ENCODE data around the gene MARK4.
"Not testable (repeated sequence)": the region's sequence is repeated elsewhere in the genome, so short reads cannot be mapped to it uniquely, and the experiment has no call there.

Gene MARK4

DNA sequence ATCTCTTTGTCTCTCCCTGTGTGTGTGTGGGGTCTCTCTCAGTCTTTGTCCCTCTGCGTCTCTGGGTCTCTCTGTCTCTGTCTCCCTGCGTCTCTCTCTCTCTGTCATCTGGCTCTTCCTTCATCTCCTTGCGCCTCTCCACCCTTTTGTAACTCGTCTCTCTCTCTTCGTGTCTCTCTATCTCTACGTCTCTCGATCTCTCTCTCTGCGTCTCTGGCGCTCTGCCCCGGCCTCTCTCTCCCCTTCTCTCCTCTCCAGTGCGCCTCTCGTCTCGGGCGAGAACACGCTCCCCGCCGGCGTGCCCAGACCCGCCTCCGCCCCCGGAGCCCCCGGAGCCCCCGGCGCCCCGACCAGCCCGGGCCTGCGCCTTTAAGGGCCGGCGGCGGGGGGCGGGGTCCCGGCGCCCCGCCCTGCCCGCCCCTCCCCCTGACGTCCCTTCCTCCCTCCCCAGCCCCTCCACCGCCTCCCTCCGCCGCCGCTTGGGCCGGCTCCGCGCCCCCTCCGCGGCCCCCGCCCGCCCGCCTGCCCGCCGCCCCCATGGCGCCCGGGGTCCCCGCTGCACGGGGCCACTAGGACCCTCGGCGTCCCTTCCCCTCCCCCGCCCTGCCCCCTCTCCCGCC, at the start of gene MARK4:
Gene MARK4 (plus strand): TSS at position 440 of the 620 bp plus-strand sequence. CDS start 318 bp downstream, outside the sequence.
- peak in 1 of 2 donors; percentile 25 for DNase-seq (ENCODE audit: low read depth in 2 of 2, low spot score in 1 of 2)

DNA sequence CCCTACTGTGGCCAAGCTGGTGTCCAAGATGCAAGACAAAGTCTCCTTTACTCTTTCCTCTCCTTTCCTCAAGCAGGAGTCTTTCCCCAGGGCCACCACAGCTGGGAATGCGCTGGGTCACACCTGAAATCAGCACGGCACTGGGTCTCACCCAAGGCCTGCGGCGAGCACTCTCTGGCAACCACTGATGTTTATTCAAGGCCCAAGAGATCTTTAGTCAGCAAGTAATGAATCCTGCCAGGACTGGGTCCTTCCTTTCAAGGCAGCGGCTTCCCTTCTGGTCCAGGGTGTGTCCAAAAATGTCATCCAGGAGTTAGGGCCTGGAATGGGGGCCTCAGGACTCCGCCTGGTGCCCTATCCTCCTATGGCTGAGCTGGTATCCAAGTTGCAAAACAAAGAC, 48.4 kb upstream of the MARK4 start:
- DNase-seq (ENCODE audit: low read depth in 2 of 2, low spot score in 1 of 2), result no peak

DNA sequence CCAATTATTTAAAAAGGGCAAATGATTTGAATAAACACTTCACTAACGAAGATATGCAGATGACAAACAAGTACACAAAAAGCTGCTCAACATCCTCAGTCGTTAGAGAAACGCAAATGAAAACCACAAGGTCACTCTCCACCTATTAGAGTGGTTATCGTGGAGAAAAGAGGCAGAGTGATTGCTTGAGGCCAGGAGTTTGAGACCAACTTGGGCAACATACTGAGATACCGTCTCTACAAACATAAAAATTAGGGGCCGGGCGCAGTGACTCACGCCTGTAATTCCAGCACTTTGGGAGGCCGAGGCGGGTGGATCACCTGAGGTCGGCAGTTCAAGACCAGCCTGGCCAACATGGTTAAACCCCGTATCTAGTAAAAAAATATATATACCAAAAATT, 45.3 kb upstream of the MARK4 start:
- no peak for DNase-seq (ENCODE audit: low read depth in 2 of 2, low spot score in 1 of 2)

DNA sequence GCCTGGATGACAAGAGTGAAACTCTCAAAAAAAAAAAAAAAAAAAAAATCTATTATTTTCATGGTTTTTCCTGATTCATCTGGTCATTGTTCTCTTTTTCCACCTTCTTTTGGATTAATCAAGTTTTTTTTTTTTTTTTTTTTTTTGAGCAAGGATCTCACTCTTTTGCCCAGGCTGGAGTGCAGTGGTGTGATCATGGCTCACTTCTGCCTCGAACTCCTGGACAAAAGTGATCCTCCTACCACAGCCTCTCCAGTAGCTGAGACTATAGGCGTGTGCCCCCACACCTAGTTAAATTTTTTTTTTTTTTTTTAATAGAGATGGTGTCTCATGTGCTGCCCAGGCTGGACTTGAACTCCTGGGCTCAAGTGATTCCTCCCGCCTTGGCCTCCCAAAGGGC, 44.7 kb upstream of the MARK4 start:
- no peak for DNase-seq (ENCODE audit: low read depth in 2 of 2, low spot score in 1 of 2)

DNA sequence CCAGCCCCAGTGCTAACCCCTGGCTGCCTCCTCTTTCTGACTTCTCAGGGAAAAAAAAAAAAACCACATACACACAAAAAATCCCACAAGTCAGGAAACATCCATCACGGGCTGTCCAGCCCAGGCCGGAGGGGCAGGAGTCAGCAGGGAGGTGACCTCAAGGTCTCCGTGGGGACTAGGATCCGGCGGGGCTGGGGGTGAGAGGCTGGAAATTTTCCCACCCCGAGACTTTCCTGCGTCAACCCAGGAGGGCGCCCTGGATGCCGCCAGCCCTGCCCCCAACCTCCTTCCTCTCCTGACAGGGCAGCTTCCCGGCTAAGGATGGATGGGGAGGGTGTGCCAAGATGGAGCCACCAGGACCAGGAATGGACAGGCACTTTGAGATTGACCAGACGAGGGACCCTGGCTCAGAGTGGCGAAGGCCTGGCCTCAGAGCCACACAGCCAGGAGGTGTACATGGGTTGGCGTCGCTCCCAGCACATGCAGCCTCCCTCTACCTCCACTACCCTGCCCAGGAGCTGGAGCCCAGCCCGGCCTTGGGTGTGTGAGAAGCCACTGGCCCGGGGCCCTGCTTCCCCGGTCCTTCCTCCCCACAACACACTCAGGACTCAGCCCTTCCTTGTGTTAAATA, 39.2 kb upstream of the MARK4 start:
- DNase-seq (ENCODE audit: low read depth in 2 of 2, low spot score in 1 of 2), result no peak

DNA sequence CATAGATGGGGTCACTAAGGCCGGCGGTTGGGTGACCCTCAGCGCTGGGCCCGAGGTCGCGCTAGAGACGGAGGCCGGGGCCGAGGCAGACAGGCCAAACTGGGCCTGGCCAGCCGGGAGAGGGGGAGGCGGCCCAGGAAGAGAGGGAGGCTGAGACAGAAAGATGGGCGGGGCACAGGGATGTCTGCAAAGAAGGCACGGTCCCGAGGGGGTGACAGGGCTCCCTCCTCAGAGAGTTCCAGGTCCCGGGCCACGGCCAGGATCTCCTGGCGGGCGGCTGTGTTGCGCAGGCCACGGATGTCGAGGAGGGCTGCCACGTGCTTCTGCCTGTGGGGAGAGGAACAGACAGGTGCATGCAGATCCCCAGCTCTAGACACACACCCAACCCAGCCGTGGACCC, 38.0 kb upstream of the MARK4 start:
- DNase-seq (ENCODE audit: low read depth in 2 of 2, low spot score in 1 of 2), result no peak

DNA sequence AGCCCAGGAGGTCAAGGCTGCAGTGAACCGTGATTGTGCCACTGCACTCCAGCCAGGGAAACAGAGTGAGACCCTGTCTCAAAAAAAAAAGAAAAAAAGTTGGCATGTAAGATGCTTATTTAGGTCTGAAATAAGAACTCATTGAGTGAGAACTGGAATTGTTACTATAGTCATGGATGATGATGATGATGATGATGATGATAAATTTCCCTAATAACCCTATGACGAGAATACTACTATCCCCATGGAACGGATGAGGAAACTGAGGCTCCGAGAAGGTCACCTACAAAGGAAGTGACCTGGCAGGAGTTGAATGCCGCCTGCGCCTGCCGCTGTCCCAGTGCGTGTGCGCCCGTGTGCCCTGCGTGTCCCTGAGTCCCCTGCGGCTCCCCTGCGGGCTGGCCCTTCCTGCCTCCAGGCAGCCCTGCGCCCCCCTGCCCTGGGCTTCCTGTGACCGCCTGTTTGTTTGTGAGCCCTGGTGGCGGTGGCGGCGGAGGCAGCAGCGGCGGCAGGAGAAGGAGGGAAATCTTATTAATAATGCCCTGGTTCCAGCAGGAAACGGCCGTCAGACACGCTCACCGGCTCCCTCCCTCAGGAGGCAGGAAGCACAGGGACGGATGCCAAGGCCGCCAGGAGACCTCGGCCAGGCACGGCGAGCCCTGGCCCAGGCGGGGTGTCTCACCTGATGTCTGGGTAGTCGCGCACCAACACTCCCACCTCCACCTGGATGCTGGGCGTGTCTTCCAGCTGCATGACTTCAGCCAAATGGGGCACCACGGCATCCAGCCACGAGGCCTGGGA, 35.5 kb upstream of the MARK4 start:
- DNase-seq (ENCODE audit: low read depth in 2 of 2, low spot score in 1 of 2), result no peak

DNA sequence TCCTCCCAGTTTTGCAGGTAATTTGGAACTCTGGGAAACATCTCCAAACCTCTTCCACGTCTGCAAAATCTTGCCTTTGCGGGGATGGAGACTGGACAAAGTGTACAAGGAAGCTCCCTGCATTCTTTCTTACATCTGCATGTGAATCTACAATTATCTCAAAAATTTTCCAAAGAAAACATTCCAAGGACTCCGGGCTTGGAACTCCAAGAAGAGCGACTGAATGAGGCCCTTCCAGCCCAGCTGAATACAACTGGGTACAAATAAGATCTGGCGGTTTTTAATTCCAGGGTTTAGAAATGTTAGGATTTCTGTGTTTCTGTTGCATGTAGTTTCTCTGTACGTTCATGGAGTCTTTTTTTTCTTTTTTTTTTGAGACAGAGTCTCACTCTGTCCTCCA, 34.4 kb upstream of the MARK4 start:
- DNase-seq (ENCODE audit: low read depth in 2 of 2, low spot score in 1 of 2), result no peak

DNA sequence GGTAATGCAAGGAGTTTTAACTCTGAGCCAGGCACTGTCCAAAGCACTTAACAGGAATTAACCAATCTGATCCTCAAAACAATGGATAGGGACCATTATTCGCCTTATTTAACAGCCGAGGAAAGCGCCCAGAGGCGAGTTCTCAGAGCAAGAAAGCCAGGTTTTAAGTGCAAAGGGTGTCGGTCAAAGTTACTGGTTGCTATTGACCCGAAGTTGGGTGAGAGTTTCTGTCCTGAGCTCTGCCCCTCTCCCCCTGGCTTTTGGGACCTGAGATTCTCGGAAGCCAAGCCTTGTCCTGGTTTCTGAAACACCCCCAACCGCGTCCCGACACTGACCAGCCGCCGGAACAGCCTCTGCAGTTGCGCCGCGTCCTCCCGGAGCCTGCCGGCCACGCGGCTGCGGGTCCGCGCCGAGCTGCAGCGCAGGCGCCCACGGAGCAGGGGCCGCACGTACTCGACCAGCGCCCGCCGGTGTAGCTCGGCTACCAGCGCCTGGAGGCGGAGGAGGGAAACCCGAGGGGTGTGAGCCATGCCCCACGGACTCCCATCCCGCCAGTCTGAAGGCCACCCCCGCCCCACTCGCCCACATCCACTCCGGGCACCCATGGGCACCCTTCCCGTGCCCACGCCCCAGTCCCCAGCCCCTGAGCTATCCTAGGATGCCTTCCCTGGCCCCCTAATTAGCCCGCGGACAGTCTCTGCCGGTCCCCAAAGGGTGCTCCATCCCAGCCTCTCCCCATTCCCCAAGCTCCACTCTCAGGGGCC, 33.7 kb upstream of the MARK4 start:
- no peak for DNase-seq (ENCODE audit: low read depth in 2 of 2, low spot score in 1 of 2)

DNA sequence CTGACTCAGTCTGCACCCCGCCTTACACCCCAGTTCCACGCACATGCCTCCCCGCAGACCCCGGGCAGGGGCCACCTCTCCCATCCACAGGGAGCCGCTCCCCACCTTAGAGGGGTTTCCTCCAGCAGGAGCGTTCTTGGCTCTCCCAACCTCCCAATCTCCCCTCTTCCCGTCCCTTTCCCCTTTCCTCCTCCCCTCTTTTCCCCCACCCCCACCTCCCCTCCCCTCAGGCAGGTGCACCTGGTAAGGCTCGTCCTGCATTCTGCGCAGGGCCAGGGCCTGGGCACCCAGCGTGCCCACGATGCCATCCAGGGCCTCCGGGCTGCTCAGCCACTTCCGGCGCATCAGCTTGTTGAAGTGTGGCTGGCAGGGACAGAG, 33.1 kb upstream of the MARK4 start:
- DNase-seq (ENCODE audit: low read depth in 2 of 2, low spot score in 1 of 2), result no peak

DNA sequence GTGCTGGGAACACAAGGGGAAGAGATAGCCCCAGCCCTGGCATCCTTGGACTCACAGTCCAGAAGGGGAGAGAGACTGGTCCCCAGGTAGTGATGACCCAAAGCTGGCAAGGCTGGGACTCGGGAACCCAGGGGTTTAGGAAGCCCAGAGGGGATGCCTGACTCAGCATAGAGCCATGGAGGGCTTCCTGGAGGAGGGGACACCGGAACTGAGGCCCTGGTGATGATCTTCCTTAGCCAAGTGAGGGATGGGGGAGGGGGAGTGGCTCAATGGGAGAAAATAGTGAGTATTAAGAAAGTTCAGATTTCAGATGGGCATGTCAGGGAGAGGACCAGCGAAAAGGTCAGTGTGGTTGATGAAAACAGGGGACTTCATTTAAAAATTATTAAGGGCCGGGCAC, 32.6 kb upstream of the MARK4 start:
- no peak for DNase-seq (ENCODE audit: low read depth in 2 of 2, low spot score in 1 of 2)

DNA sequence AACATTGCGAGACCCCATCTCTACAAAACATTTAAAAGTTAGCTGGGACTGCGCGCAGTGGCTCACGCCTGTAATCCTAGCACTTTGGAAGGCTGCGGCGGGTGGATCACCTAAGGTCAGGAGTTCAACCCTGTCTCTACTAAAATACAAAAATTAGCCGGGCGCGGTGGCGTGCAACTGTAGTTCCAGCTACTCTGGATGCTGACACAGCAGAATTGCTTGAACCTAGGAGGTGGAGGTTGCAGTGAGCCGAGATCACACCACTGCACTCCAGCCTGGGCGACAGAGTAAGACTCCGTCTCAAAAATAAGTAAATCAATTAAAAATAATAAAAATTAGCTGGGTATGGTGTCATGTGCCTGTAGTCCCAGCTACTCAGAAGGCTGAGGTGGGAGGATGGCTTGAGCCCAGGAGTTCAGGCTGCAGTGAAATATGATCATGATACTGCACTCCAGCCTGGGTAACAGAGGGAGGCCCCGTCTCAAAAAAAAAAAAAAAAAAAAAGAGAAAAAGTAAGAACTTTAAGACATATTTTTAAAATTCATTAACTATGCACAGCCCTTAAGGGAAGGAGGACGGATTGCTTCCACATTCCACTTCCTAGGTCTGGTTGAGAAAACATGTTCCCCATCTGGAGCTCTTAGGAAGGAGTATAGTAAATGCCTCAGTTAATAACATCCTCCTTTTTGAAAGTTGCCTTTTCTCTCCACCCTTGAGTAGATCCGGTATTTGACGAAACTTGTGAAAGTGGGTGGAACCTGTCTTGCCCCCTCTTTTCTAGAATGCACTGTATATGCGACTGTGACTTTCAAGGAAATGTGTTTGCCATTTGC, 31.9 kb upstream of the MARK4 start:
- DNase-seq (ENCODE audit: low read depth in 2 of 2, low spot score in 1 of 2), result no peak

DNA sequence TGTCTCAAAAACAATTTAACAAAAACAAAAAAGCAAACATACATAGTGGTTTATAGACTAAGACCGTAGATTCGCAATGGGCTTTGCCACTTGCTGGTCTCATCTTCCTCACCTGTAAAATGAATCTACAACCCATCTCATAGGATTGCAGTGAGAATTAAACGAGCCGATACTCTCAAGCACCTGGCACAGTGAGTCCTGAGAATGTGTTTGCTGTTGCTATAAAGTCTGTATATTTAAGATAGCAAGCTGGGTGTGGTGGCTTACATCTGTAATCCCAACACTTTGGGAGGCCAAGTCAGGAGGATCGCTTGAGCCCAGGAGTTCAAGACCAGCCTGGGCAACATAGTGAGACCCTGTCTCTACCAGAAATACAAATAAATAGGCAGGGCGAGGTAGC, 28.3 kb upstream of the MARK4 start:
- DNase-seq (ENCODE audit: low read depth in 2 of 2, low spot score in 1 of 2), result no peak

DNA sequence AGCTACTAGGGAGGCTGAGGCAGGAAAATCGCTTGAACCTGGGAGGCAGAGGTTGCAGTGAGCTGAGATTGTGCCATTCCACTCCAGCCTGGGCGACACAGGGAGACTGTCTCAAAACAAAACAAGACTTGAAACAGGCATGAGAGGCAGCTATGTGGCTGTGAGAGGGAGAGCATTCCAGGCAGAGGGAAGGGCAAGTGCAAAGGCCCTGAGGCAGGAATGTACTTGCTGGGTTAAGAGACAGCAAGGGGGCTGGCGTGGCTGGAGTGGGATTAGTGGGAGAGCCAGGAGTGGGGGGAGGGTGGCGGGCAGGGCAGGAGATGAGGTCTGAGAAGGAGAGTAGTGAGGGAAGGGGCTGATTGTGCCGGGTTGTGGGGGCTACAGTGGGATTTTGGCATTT, 27.2 kb upstream of the MARK4 start:
- DNase-seq (ENCODE audit: low read depth in 2 of 2, low spot score in 1 of 2), result no peak

DNA sequence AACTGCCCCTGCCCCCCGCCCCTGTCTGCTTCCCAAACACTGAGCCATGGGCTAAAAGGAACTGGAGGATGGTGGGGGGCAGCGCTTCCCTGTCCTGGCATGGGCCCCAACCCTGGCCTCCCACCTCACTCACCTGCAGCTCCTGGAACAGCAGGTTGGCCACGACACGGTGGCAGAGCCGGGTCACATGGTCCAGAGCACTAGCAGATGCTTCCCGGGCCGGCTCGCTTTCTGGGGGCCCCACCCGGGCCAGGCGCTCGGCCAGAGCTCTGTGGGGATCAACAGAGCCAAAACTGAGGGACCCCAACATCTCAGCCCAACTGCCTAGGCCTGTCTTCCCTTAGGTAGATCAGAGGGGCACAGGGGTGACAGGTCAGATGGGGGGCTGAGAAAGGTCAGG, 26.4 kb upstream of the MARK4 start:
- no peak for DNase-seq (ENCODE audit: low read depth in 2 of 2, low spot score in 1 of 2)

DNA sequence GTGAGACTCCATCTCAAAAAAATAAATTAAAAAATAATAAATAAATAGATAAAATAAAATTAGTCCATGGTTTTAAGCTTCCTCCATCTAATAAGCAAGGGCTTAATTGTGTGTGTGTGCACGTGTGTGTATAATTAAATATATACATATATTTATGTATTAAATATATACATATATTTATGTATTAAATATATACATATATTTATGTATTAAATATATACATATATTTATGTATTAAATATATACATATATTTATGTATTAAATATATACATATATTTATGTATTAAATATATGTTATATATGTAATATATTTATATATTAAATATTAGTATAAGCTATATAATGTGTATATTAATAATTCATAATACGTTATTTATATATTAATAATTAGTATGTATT, 22.0 kb upstream of the MARK4 start:
- DNase-seq (ENCODE audit: low read depth in 2 of 2, low spot score in 1 of 2), result not testable (repeated sequence)

DNA sequence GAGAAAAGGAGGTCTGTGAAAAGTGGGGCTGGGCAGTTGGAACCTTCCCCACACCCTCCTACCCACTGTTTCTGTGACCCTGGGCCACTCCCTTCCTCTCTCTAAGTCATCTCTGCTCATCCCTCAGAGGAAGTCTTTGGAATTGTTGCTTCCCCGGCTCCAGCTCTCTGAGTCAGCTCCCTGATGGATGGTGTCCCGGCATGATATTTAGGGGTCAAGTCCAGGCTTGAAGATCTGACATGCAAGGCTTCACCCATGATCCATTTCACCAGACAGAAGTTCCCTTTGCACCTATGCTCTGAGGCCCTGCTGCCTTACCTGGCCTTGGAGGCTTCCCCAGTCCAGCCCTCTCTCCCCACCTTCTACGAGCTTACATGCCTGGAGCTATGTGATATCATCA, 19.2 kb upstream of the MARK4 start:
- no peak for DNase-seq (ENCODE audit: low read depth in 2 of 2, low spot score in 1 of 2)

DNA sequence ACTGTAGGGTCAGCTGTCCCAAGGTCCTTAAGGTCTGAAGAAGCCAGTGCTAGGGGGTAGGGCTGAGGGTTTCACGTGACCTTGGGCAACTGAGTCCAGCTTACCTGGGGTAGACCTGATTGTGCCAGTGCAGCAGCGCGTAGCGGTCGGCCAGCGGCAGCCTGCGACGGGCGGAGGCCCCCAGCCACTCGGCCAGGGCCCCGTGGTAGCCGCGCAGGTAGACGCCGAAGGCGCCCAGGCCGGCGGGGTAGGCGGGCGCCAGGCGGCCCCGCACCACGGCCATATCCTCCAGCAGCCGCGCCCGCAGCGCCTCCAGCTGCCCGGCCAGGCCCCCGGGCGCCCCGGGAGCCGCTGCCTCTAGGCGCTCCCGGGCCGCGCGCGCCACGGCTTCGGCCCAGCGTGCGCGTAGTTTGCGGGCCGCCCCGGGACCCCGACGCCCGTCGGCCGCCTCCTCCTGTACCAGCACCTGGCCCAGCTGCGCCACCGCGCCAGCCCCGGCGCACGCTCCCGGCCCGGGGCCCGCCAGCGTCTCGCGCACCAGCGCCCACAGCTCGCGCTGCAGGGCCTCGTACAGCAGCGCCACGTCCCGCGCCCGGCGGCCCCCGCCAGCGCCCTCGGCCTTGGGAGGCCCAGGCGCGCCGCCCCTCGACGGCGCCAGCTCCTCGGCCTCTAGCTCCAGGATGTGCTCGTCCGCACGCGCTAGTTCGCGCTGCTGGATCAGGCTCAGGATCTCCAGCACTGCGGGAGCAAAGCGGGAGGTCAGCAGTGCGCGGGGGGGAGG, 16.8 kb upstream of the MARK4 start:
- no peak for DNase-seq (ENCODE audit: low read depth in 2 of 2, low spot score in 1 of 2)

DNA sequence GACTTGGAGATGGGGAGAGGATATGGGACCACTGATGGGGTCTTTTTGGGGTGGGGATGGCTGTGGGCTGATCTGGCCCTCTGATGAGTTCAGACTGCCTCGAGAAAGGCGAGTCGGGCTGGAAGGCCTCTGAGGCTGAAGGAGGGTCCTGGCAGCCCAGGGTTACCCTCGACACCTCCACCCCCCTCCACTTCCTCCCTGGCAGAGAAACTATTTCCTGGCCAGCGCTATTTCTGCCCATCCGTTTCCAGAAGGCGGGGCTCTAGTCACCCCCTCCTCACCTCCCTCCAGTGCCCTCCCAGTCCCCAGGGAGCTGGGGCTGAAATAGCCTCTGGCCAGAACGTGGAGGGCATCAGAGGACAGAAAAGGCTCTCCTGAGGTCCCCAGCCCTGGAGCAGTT, 15.6 kb upstream of the MARK4 start:
- DNase-seq (ENCODE audit: low read depth in 2 of 2, low spot score in 1 of 2), result no peak

DNA sequence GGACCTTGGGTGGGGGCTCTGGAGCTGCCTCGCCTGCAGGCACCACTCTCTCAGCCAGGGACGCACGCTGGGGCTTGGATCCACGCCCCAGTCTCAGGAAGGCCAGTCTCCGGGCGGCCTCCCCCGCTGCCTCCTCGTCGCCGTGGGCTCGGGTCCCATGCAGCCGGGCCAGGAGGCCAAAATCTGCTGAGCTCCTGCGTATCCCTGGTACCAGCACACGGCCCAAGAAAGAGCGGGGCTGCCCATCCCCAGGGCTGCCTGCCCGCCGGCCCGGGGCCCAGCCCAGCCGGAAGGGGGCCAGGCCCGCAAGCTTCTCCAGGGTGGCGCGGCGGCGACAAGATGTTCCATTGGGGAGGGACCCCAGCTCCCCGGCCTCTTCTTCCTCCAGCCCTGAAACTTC, 12.5 kb upstream of the MARK4 start:
- DNase-seq (ENCODE audit: low read depth in 2 of 2, low spot score in 1 of 2), result no peak

All from stimulated activated CD8-positive, alpha-beta memory T cell treated with anti-CD3 and anti-CD28 coated beads, Interleukin-4, amount 100 ng/mL, for 1 hour (primary cell).